Activated naive CD4-positive, alpha-beta T cell treated with anti-CD3 and anti-CD28 coated beads, Interleukin-2, amount 10 ng/mL, durations not matched to agents 7 days and 5 days (primary cell): ENCODE data around the gene TNNI3.
"Not testable (repeated sequence)": the region's sequence is repeated elsewhere in the genome, so short reads cannot be mapped to it uniquely, and the experiment has no call there.

Experiments used
- CTCF ChIA-PET: fragments of 350-600 bp; sonication (Branson Sonifier 250); formaldehyde crosslinking; loops from one replicate; lab custom pipeline; 2021; ENCODE audit warnings: antibody characterized with exemption; lab: Charles Lee
- DNase-seq: peaks from one replicate; pipeline ENCODE4 v3.0.0-alpha.2; 2020
- H3K27ac Mint-ChIP-seq: one replicate; pipeline ENCODE4 v1.8.0; 2021; ENCODE audit warnings: mild to moderate bottlenecking, moderate library complexity, mixed read lengths
- H3K27me3 Mint-ChIP-seq: one replicate; pipeline ENCODE4 v1.8.0; 2021; ENCODE audit warnings: mild to moderate bottlenecking, mixed read lengths
- H3K36me3 Mint-ChIP-seq: one replicate; pipeline ENCODE4 v1.8.0; 2021; ENCODE audit warnings: mixed read lengths
- H3K4me1 Mint-ChIP-seq: one replicate; pipeline ENCODE4 v1.8.0; 2021; ENCODE audit warnings: mixed read lengths
- H3K4me3 Mint-ChIP-seq: one replicate; pipeline ENCODE4 v1.8.0; 2021; ENCODE audit warnings: mild to moderate bottlenecking, moderate library complexity, mixed read lengths
- H3K9me3 Mint-ChIP-seq: one replicate; pipeline ENCODE4 v1.8.0; 2021; ENCODE audit warnings: mixed read lengths

TNNI3 gene

DNA sequence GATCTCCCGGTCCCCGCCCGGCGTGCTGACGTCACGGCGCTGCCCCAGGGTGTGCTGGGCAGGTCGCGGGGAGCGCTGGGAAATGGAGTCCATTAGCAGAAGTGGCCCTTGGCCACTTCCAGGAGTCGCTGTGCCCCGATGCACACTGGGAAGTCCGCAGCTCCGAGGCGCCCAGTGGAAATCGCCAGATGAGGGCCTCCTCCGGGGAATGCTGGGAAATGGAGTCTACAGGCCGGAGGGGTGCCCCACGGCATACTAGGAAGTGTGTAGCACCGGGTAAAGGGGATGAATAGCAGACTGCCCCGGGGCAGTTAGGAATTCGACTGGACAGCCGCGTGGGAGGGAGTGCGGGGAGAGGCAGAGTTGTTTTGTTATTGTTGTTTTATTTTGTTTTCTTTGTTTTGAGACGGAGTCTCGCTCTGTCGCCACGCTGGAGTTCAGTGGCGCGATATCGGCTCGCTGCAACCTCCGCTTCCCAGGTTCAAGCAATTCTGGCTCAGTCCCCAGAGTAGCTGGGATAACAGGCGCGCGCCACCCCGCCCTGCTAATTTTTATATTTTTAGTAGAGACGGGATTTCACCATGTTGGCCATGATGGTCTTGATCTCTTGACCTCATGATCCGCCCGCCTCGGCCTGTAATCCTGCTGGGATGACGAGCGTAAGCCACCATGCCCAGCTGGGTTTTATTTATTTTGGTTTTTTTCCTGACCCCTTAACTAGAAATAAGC lies 39.7 kb downstream of the TNNI3 start:
- H3K27me3 Mint-ChIP-seq: peaks cover 13% of the 10 kb centered on the region
- peaks cover 55% of the 10 kb centered on the region for H3K4me1 Mint-ChIP-seq
- peak overlapping the region; percentile 84 for H3K4me3 Mint-ChIP-seq
- H3K27ac Mint-ChIP-seq: peak overlapping the region; percentile 91
- H3K9me3 Mint-ChIP-seq: no peaks in the 10 kb centered on the region
- peaks cover 14% of the 10 kb centered on the region for H3K36me3 Mint-ChIP-seq
- DNase-seq: peak; percentile 99
- CTCF ChIA-PET: interaction anchor here (1.1 to 2.0 kb wide), 3 partner anchors 23 to 1192 kb away, joined by 3 to 7 read pairs (median 4); no protein-coding TSS in a partner anchor

DNA sequence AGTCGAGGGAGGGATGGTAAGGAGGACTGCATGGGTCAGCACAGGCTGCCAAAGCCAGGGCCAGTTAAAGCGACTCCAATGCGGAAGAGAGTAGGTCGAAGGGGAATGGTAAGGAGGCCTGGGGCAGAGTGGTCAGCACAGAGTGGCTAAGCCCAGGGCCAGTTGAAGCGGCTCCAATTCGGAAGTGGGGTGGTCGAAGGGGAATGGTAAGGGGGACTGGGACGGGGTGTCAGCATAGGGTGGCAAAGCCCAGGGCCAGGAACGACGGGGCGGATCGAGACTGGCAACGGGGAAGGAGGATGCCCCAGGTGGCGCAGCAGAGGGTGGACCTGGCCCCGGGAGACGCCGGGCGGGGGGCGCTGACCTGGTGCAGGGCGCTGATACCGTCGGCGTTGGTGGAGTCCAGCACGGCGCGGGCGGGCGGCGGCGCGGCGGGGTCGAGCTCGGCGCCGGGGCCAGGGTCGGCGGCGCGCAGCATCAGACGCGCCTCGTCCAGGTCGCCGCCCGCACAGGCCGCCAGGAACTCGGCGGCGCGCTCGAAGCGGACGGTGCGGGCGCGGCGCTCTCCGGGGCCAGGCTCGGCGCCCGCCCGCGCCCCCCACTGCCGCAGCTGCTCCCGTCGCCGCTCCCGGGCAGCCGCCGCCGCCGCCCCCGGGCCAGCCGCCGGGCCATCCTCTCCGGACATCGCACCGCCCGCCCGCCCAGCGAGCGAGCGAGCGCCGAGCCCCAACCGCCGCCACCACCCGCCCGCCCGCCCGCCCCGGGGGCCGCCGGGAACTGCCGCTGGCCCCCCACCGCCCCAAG lies 40.5 kb downstream of the TNNI3 start, which contains the start of gene PPP1R12C:
Gene PPP1R12C (minus strand): TSS at position 779 of the 804 bp plus-strand sequence. CDS start 94 bp downstream, at position 685.
- Mint-ChIP-seq H3K4me3 (peak within 1 kb of the TSS; percentile 95), H3K36me3 (peaks cover 14% of the 10 kb centered on the region), H3K27ac (peak within 1 kb of the TSS; percentile 96), H3K4me1 (peaks cover 55% of the 10 kb centered on the region), H3K27me3 (peaks cover 10% of the 10 kb centered on the region), H3K9me3 (no peaks in the 10 kb centered on the region)
- CTCF ChIA-PET: interaction anchor here (0.9 to 2.0 kb wide), 3 partner anchors 24 to 236 kb away, joined by 3 to 7 read pairs (median 4); no protein-coding TSS in a partner anchor
- peak; percentile 45 for DNase-seq

DNA sequence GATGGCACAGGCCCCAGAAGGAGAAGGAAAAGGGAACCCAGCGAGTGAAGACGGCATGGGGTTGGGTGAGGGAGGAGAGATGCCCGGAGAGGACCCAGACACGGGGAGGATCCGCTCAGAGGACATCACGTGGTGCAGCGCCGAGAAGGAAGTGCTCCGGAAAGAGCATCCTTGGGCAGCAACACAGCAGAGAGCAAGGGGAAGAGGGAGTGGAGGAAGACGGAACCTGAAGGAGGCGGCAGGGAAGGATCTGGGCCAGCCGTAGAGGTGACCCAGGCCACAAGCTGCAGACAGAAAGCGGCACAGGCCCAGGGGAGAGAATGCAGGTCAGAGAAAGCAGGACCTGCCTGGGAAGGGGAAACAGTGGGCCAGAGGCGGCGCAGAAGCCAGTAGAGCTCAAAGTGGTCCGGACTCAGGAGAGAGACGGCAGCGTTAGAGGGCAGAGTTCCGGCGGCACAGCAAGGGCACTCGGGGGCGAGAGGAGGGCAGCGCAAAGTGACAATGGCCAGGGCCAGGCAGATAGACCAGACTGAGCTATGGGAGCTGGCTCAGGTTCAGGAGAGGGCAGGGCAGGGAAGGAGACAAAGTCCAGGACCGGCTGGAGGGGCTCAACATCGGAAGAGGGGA lies 41.2 kb downstream of the TNNI3 start:
- Mint-ChIP-seq H3K4me3 (peak overlapping the region; percentile 95), H3K27me3 (peaks cover 5% of the 10 kb centered on the region), H3K9me3 (no peaks in the 10 kb centered on the region), H3K36me3 (peaks cover 14% of the 10 kb centered on the region), H3K4me1 (peaks cover 55% of the 10 kb centered on the region), H3K27ac (peak overlapping the region; percentile 96)
- DNase-seq: peak; percentile 78
- CTCF ChIA-PET: interaction anchor here (0.9 to 2.0 kb wide), 2 partner anchors 28 to 235 kb away, joined by 3 to 7 read pairs; no protein-coding TSS in a partner anchor

DNA sequence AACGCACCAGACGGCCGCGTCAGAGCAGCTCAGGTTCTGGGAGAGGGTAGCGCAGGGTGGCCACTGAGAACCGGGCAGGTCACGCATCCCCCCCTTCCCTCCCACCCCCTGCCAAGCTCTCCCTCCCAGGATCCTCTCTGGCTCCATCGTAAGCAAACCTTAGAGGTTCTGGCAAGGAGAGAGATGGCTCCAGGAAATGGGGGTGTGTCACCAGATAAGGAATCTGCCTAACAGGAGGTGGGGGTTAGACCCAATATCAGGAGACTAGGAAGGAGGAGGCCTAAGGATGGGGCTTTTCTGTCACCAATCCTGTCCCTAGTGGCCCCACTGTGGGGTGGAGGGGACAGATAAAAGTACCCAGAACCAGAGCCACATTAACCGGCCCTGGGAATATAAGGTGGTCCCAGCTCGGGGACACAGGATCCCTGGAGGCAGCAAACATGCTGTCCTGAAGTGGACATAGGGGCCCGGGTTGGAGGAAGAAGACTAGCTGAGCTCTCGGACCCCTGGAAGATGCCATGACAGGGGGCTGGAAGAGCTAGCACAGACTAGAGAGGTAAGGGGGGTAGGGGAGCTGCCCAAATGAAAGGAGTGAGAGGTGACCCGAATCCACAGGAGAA lies 42.0 kb downstream of the TNNI3 start:
- H3K4me1 Mint-ChIP-seq: peaks cover 50% of the 10 kb centered on the region

DNA sequence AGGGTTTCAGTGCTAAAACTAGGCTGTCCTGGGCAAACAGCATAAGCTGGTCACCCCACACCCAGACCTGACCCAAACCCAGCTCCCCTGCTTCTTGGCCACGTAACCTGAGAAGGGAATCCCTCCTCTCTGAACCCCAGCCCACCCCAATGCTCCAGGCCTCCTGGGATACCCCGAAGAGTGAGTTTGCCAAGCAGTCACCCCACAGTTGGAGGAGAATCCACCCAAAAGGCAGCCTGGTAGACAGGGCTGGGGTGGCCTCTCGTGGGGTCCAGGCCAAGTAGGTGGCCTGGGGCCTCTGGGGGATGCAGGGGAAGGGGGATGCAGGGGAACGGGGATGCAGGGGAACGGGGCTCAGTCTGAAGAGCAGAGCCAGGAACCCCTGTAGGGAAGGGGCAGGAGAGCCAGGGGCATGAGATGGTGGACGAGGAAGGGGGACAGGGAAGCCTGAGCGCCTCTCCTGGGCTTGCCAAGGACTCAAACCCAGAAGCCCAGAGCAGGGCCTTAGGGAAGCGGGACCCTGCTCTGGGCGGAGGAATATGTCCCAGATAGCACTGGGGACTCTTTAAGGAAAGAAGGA lies 42.9 kb downstream of the TNNI3 start:
- peak overlapping the region; percentile 95 for H3K4me3 Mint-ChIP-seq
- peaks cover 5% of the 10 kb centered on the region for H3K27me3 Mint-ChIP-seq
- peaks cover 44% of the 10 kb centered on the region for H3K4me1 Mint-ChIP-seq
- no peak for DNase-seq
- no peak overlapping the region for H3K27ac Mint-ChIP-seq
- H3K36me3 Mint-ChIP-seq: peaks cover 20% of the 10 kb centered on the region
- CTCF ChIA-PET: no interaction called here
- no peaks in the 10 kb centered on the region for H3K9me3 Mint-ChIP-seq

More for the DNA sequence above, 42.0 kb downstream of the TNNI3 start:
- Mint-ChIP-seq H3K9me3 (no peaks in the 10 kb centered on the region), H3K36me3 (peaks cover 17% of the 10 kb centered on the region), H3K27me3 (peaks cover 5% of the 10 kb centered on the region), H3K27ac (peak overlapping the region; percentile 96), H3K4me3 (peak overlapping the region; percentile 95)
- no peak for DNase-seq
- CTCF ChIA-PET: interaction anchor here (2.0 kb wide), 1 partner anchor 27 kb away, joined by 7 read pairs; no protein-coding TSS in a partner anchor

DNA sequence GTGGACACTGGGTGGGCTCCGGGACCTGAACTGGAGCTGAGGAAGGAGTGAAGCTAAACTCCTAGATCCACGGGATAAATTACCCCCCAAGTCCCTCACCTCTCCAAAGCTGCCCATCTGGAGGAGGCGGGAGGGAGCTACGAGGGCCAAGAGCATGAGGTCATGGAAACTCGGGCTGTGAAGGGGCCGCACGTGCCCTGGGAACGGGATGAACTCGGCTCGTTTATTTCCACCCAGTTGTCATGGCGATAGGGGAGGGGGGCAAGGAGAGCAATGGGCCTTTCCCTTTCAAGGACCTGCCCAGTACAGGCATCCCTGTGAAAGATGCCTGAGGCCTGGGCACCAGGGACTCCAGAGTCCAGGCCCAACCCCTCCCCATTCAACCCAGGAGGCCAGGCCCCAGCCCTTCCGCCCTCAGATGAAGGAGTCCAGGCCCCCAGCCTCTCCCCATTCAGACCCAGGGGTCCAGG lies 43.9 kb downstream of the TNNI3 start:
- peaks cover 35% of the 10 kb centered on the region for H3K4me1 Mint-ChIP-seq
- no peak overlapping the region for H3K4me3 Mint-ChIP-seq
- H3K27ac Mint-ChIP-seq: no peak overlapping the region
- peaks cover 27% of the 10 kb centered on the region for H3K36me3 Mint-ChIP-seq
- peaks cover 5% of the 10 kb centered on the region for H3K27me3 Mint-ChIP-seq
- CTCF ChIA-PET: interaction anchor here (0.6 to 1.0 kb wide), 2 partner anchors 25 to 54 kb away, joined by 3 read pairs; no protein-coding TSS in a partner anchor
- no peaks in the 10 kb centered on the region for H3K9me3 Mint-ChIP-seq
- DNase-seq: no peak

DNA sequence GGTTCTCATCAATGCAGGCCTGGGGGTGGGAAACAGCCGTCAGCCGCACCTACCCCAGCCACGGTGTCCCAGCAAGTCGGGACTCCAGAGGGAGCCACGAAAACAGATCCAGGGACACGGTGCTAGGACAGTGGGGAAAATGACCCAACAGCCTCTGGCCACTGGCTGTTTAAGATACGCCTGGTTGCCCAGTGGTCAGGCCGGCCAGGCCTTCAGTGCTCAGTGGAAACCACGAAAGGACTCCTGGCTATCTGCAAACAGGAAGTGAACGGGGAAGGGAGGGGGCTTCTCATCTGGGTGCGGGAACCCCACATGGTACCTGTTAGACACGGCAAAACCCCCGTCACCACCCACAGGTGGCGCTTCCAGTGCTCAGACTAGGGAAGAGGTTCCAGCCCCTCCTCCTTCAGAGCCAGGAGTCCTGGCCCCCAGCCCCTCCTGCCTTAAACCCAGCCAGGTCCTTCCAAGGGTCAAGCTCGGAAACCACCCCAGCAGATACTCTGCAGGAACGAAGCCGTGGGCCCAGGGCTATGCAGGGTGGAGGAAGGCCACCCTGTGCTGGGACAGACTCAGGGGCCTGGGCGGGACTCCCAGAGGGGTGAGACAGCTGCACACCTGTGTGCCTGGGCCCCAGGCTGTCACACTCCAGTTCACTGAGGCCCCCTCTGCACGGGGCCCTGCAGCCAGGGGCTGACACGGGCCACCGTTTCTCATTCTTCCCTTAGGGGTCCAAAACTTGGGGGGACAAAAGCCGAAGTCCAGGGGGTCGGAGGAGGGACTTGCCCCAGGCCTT lies 44.6 kb downstream of the TNNI3 start:
- peak overlapping the region; percentile 37 for H3K27ac Mint-ChIP-seq
- H3K4me1 Mint-ChIP-seq: peaks cover 30% of the 10 kb centered on the region
- H3K9me3 Mint-ChIP-seq: no peaks in the 10 kb centered on the region
- H3K4me3 Mint-ChIP-seq: no peak overlapping the region
- peaks cover 31% of the 10 kb centered on the region for H3K36me3 Mint-ChIP-seq
- H3K27me3 Mint-ChIP-seq: peaks cover 5% of the 10 kb centered on the region
- DNase-seq: no peak
- CTCF ChIA-PET: interaction anchor here (0.6 to 1.0 kb wide), 2 partner anchors 25 to 55 kb away, joined by 3 read pairs; no protein-coding TSS in a partner anchor

DNA sequence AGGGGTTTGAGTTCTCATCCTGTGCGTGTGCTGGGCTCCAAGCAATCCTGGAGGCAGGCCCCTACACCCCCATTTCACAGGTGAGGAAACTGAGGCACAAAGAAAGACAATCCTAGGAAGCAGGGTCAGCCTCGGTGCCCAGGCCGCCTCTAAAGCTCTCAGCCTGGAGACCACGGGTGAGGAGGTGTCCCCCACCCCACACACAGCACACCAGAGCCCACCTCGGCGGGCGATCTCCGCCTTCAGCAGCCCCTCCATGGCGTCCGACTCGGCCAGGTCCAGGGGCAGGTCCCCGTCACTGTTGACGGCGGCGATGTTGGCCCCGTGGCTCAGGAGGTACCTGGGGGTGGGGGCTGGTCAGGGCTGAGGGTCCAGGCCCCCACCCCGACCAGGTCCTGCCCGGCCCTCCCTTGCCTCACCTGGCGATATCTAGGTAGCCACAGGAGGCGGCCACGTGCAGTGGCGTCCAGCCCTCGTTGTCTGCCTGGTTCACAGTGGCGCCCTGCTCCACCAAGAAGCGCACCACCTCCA lies 45.2 kb downstream of the TNNI3 start:
- CTCF ChIA-PET: no interaction called here
- no peak overlapping the region for H3K4me3 Mint-ChIP-seq
- peaks cover 26% of the 10 kb centered on the region for H3K4me1 Mint-ChIP-seq
- no peak for DNase-seq
- no peaks in the 10 kb centered on the region for H3K9me3 Mint-ChIP-seq
- H3K36me3 Mint-ChIP-seq: peaks cover 34% of the 10 kb centered on the region
- no peak overlapping the region for H3K27ac Mint-ChIP-seq
- no peaks in the 10 kb centered on the region for H3K27me3 Mint-ChIP-seq

DNA sequence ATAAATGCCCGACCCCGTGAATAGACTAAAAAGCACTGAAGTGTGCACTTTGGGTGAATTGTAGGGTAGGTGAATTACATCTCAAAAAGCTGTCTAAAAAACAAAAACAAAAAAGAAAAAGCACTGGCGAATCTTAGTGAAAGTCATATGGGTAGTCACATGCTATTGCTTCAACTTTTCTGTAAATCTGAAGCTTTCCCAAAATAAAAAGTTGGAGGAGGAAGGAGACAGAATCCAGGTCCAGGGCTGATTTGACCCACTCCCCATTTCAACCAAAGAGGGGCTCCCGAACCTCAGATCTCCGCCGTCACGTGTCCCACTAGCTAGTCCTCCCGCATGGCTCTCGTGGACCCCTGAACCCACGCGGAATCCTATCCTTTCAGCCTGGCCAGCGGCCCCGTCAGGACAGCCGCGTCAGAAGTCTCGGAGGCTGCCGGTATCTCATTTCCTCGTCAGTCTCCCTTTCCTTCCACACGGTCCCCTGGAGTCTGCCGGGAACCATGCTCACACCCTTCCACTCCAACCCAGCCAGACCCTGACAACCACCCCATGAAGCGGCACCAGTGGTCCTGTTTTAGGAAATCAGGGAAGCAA lies 46.2 kb downstream of the TNNI3 start:
- Mint-ChIP-seq H3K27me3 (no peaks in the 10 kb centered on the region), H3K9me3 (no peaks in the 10 kb centered on the region), H3K36me3 (peaks cover 35% of the 10 kb centered on the region), H3K4me1 (peaks cover 25% of the 10 kb centered on the region), H3K27ac (no peak overlapping the region), H3K4me3 (no peak overlapping the region)
- CTCF ChIA-PET: interaction anchor here (0.6 kb wide), 1 partner anchor 23 kb away, joined by 3 read pairs; no protein-coding TSS in a partner anchor
- DNase-seq: no peak

DNA sequence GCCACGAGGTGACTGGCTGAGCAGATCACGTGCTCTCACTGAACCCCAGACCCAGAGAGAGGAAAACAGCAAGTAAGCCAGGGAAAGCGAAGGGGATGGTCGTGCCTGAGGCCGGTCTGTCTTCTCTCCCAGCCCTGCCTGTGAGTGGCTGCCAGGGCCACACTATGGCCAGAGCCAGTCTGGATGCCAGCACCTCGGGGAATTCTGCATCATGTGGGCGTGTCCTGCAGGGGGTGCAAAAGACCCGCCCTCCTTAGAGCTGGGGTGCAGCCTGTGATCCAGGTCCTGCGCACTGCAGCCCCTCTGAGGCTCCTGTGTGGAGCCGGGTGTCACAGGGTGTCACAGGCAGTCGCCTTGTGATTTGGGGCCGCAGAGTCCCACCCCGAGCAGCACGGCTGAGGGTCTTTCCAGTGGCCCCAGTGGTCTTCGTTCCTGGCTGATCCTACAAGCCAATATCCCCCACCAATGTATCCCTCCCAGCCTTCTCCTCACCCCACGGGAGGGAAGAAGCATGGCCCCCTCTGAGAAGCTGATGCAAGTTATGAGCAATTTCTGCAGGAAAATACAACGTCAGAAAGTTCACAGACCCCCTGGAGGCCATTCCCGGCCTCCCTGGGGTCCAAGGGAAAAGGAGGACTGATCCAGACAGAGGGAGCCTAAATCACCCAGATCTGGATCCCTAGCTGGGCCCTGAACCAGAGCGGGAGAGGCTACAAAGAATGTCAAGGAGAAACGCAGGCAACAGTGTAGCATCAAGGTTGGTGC lies 47.8 kb downstream of the TNNI3 start:
- DNase-seq: no peak
- no peaks in the 10 kb centered on the region for H3K9me3 Mint-ChIP-seq
- peaks cover 34% of the 10 kb centered on the region for H3K36me3 Mint-ChIP-seq
- no peaks in the 10 kb centered on the region for H3K27me3 Mint-ChIP-seq
- H3K4me1 Mint-ChIP-seq: peaks cover 9% of the 10 kb centered on the region
- H3K4me3 Mint-ChIP-seq: no peak overlapping the region
- H3K27ac Mint-ChIP-seq: no peak overlapping the region
- CTCF ChIA-PET: no interaction called here

DNA sequence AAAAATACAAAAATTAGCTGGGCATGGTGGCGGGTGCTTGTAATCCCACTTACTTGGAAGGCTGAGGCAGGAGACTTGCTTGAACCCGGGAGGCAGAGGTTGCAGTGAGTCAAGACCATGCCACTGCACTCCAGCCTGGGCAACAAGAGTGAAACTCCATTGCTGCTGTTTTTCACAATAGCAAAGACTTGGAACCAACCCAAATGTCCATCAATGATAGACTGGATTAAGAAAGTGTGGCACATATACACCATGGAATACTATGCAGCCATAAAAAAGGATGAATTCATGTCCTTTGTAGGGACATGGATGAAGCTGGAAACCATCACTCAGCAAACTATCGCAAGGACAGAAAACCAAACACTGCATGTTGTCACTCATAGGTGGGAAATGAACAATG lies 50.3 kb downstream of the TNNI3 start:
- DNase-seq, H3K27me3 Mint-ChIP-seq, H3K4me3 Mint-ChIP-seq, H3K27ac Mint-ChIP-seq, H3K9me3 Mint-ChIP-seq, H3K4me1 Mint-ChIP-seq: not testable (repeated sequence)
- CTCF ChIA-PET: interaction anchor here (0.6 to 2.0 kb wide), 2 partner anchors 18 to 511 kb away, joined by 3 to 8 read pairs; no protein-coding TSS in a partner anchor
- H3K36me3 Mint-ChIP-seq: peaks cover 47% of the 10 kb centered on the region
